Chondrocyte (in vitro differentiated cells): Measurements from ENCODE around the gene DLX1. TPM values are rescaled to one million over a fixed set of nuclear protein-coding genes. Genes with fewer than 3 reads are reported as not detected.
"Not testable (repeated sequence)": the region's sequence is repeated elsewhere in the genome, so short reads cannot be mapped to it uniquely, and the experiment has no call there.

Experiments
- DNase-seq: peaks from one replicate; pipeline ENCODE4 v3.0.0; 2021; ENCODE audit warnings: mixed read lengths, low spot score
- H3K27ac Mint-ChIP-seq: one replicate; pipeline ENCODE4 v1.8.0; 2021; ENCODE audit warnings: mild to moderate bottlenecking, moderate library complexity, mixed read lengths; ENCODE audit not compliant: unreplicated experiment
- H3K27me3 Mint-ChIP-seq: 2 replicates; pipeline ENCODE4 v1.8.0; 2021; ENCODE audit warnings: low read depth, mixed read lengths
- H3K36me3 Mint-ChIP-seq: 2 replicates; pipeline ENCODE4 v1.8.0; 2021; ENCODE audit warnings: low read depth, mixed read lengths
- H3K4me1 Mint-ChIP-seq: 2 replicates; pipeline ENCODE4 v1.8.0; 2021; ENCODE audit warnings: low read depth, mild to moderate bottlenecking, mixed read lengths
- H3K4me3 Mint-ChIP-seq: one replicate; pipeline ENCODE4 v1.8.0; 2021; ENCODE audit warnings: mild to moderate bottlenecking, moderate library complexity, mixed read lengths; ENCODE audit not compliant: unreplicated experiment
- H3K9me3 Mint-ChIP-seq: 2 replicates; pipeline ENCODE4 v1.8.0; 2021; ENCODE audit warnings: low read depth, mixed read lengths
- CTCF ChIP-seq: fragments of 200-600 bp; sonication (generic); IDR thresholded peaks from 2 replicates; pipeline ENCODE4 v1.5.0; 2021; ENCODE audit warnings: antibody characterized with exemption, mild to moderate bottlenecking, moderate library complexity
- total RNA-seq: library from RNA; stranded (reverse); gene quantifications from 3 replicates; pipeline ENCODE4 v1.2.1, GENCODE V29; 2021

The DLX1 gene
- total RNA-seq, 1 donor from 2014 or later: 7.1 TPM

- H3K4me1 Mint-ChIP-seq: peaks cover 2% of the 10 kb centered on the region
- H3K9me3 Mint-ChIP-seq: no peaks in the 10 kb centered on the region
- peaks cover 2% of the 10 kb centered on the region for H3K27me3 Mint-ChIP-seq
- no peak for DNase-seq
- no peak for TF ChIP-seq CTCF
- H3K36me3 Mint-ChIP-seq: no peaks in the 10 kb centered on the region
- H3K27ac Mint-ChIP-seq: no peak overlapping the region
- no peak overlapping the region for H3K4me3 Mint-ChIP-seq
These were observed 26.6 kb upstream of the DLX1 start for GRCh38 chr2:172058660-172059059.

- not testable (repeated sequence) for H3K9me3 Mint-ChIP-seq
These were observed 25.2 kb upstream of the DLX1 start for GRCh38 chr2:172060118-172060517.

GRCh38 chr2:172062402-172063004 is 22.8 kb upstream of the DLX1 start:
- H3K27me3 Mint-ChIP-seq: peaks cover 2% of the 10 kb centered on the region
- H3K9me3 Mint-ChIP-seq: no peaks in the 10 kb centered on the region
- H3K4me3 Mint-ChIP-seq: no peak overlapping the region
- H3K4me1 Mint-ChIP-seq: no peaks in the 10 kb centered on the region
- TF ChIP-seq CTCF: no peak
- no peak for DNase-seq
- no peak overlapping the region for H3K27ac Mint-ChIP-seq
- H3K36me3 Mint-ChIP-seq: peaks cover 2% of the 10 kb centered on the region

More at GRCh38 chr2:172060118-172060517, 25.2 kb upstream of the DLX1 start:
- not testable (repeated sequence) for H3K4me3 Mint-ChIP-seq, H3K27me3 Mint-ChIP-seq, H3K27ac Mint-ChIP-seq, H3K4me1 Mint-ChIP-seq, H3K36me3 Mint-ChIP-seq, DNase-seq

- H3K4me3 Mint-ChIP-seq: no peak overlapping the region
- DNase-seq: no peak
- no peak overlapping the region for H3K27ac Mint-ChIP-seq
- peaks cover 2% of the 10 kb centered on the region for H3K27me3 Mint-ChIP-seq
- H3K9me3 Mint-ChIP-seq: no peaks in the 10 kb centered on the region
- H3K4me1 Mint-ChIP-seq: no peaks in the 10 kb centered on the region
- TF ChIP-seq CTCF: no peak
- peaks cover 2% of the 10 kb centered on the region for H3K36me3 Mint-ChIP-seq
These were observed 21.9 kb upstream of the DLX1 start for GRCh38 chr2:172063446-172063845.

- Mint-ChIP-seq H3K9me3 (no peaks in the 10 kb centered on the region), H3K36me3 (peaks cover 2% of the 10 kb centered on the region), H3K4me3 (no peak overlapping the region), H3K27ac (no peak overlapping the region), H3K4me1 (no peaks in the 10 kb centered on the region), H3K27me3 (peaks cover 2% of the 10 kb centered on the region)
- TF ChIP-seq CTCF: no peak
- no peak for DNase-seq
These were observed 20.2 kb upstream of the DLX1 start for GRCh38 chr2:172065111-172065510.

- no peak overlapping the region for H3K4me3 Mint-ChIP-seq
- no peak for DNase-seq
- H3K36me3 Mint-ChIP-seq: peaks cover 2% of the 10 kb centered on the region
- TF ChIP-seq CTCF: no peak
- no peaks in the 10 kb centered on the region for H3K9me3 Mint-ChIP-seq
- H3K27me3 Mint-ChIP-seq: peaks cover 2% of the 10 kb centered on the region
- H3K27ac Mint-ChIP-seq: no peak overlapping the region
- H3K4me1 Mint-ChIP-seq: no peaks in the 10 kb centered on the region
These were observed 18.9 kb upstream of the DLX1 start for GRCh38 chr2:172066394-172066886.

GRCh38 chr2:172067905-172068304 is 17.4 kb upstream of the DLX1 start:
- H3K4me1 Mint-ChIP-seq, H3K4me3 Mint-ChIP-seq, H3K27ac Mint-ChIP-seq, H3K27me3 Mint-ChIP-seq, H3K9me3 Mint-ChIP-seq, DNase-seq, H3K36me3 Mint-ChIP-seq: not testable (repeated sequence)
